Caco-2 (cell line): Measurements from ENCODE around the gene MAML2. TPM values are rescaled to one million over a fixed set of nuclear protein-coding genes. Genes with fewer than 3 reads are reported as not detected.

Experiments
- BruUV-seq: library from RNA; stranded (reverse); fragments of 400-500 nt; replicated peaks from 2 replicates; lab custom pipeline; 2021; lab: Mats Ljungman, UMichigan
- CTCF ChIA-PET: fragments of 300-600 bp; sonication (Branson Sonifier 250); formaldehyde crosslinking; loops from one replicate; lab custom pipeline; 2022; ENCODE audit warnings: antibody characterized with exemption; lab: Charles Lee
- POLR2A ChIA-PET: fragments of 300-600 bp; sonication (Branson Sonifier 250); formaldehyde crosslinking; loops from one replicate; lab custom pipeline; 2022; ENCODE audit warnings: antibody characterized with exemption; lab: Charles Lee
- DNase-seq, 2 experiments: peaks; one replicate each; pipeline versions ENCODE4 v3.0.0 to v3.0.0-alpha.2; 2020 to 2022
- H3K27me3 ChIP-seq: replicated peaks from 2 replicates; pipeline ENCODE4 v1.6.0; 2011; ENCODE audit warnings: low read length; ENCODE audit not compliant: control insufficient read depth, insufficient read depth
- H3K36me3 ChIP-seq: 2 replicates; pipeline ENCODE4 v1.5.1; 2011; ENCODE audit warnings: low read length; ENCODE audit not compliant: control insufficient read depth, insufficient read depth
- H3K4me1 ChIP-seq: fragments of 250-450 bp; sonication (Bioruptor Pico); 2 replicates; pipeline ENCODE4 v1.5.1; 2020; ENCODE audit warnings: mild to moderate bottlenecking
- H3K4me3 ChIP-seq: 2 replicates; pipeline ENCODE4 v1.5.1; 2011; ENCODE audit warnings: low read depth, mild to moderate bottlenecking, control low read depth, low read length
- H3K9me3 ChIP-seq: fragments of 250-450 bp; sonication (Bioruptor Pico); 2 replicates; pipeline ENCODE4 v1.5.1; 2020; ENCODE audit warnings: mild to moderate bottlenecking, moderate library complexity
- H3K27ac Mint-ChIP-seq: one replicate; pipeline ENCODE4 v1.8.0; 2022; ENCODE audit warnings: mixed read lengths; ENCODE audit not compliant: unreplicated experiment
- H3K27me3 Mint-ChIP-seq: one replicate; pipeline ENCODE4 v1.8.0; 2022; ENCODE audit warnings: mixed read lengths; ENCODE audit not compliant: insufficient read depth, unreplicated experiment
- H3K36me3 Mint-ChIP-seq: one replicate; pipeline ENCODE4 v1.8.0; 2022; ENCODE audit warnings: mild to moderate bottlenecking, mixed read lengths; ENCODE audit not compliant: insufficient read depth, unreplicated experiment
- H3K4me1 Mint-ChIP-seq: one replicate; pipeline ENCODE4 v1.8.0; 2022; ENCODE audit warnings: low read depth, mixed read lengths; ENCODE audit not compliant: unreplicated experiment
- H3K4me3 Mint-ChIP-seq: one replicate; pipeline ENCODE4 v1.8.0; 2022; ENCODE audit warnings: mild to moderate bottlenecking, moderate library complexity, mixed read lengths; ENCODE audit not compliant: unreplicated experiment
- H3K9me3 Mint-ChIP-seq: one replicate; pipeline ENCODE4 v1.8.0; 2022; ENCODE audit warnings: mixed read lengths; ENCODE audit not compliant: unreplicated experiment
- intact Hi-C: fragments of 100-400 bp; cut with micrococcal nuclease; formaldehyde crosslinking; loops from one replicate; pipeline ENCODE4 v1.10.0; 2022; ENCODE audit not compliant: unreplicated experiment
- total RNA-seq: library from RNA; stranded (reverse); gene quantifications from 2 replicates; pipeline ENCODE4 v1.2.3, GENCODE V29; 2022
- TF ChIP-seq, protein P1 (sequence below), 2 experiments: fragments of 200-600 bp in 1 of 2; IDR thresholded peaks; 1 replicate in 1 of 2; 2 replicates in 1 of 2; pipeline versions ENCODE4 v1.5.1 to v1.8.0; 2011 to 2022; ENCODE audit warnings: antibody characterized with exemption in 1 of 2, control low read depth in 1 of 2, inconsistent platforms in 1 of 2, low read depth in 1 of 2, low read length in 1 of 2, mild to moderate bottlenecking in 1 of 2, moderate library complexity in 1 of 2; ENCODE audit not compliant: insufficient read depth in 1 of 2, severe bottlenecking in 1 of 2, unreplicated experiment in 1 of 2

The MAML2 gene
- total RNA-seq, 1 experiment from 2014 or later = 11.5 TPM

- no peaks in the 10 kb centered on the region for H3K9me3 Mint-ChIP-seq
- CTCF ChIA-PET = interaction anchor here (1.5 kb wide), 1 partner anchor 47 kb away, joined by 4 read pairs; the partner anchor contains the start of gene MAML2
- DNase-seq = no peak
Observed at GRCh38 chr11:96295369-96295768, 47.6 kb downstream of the MAML2 start.

DNA sequence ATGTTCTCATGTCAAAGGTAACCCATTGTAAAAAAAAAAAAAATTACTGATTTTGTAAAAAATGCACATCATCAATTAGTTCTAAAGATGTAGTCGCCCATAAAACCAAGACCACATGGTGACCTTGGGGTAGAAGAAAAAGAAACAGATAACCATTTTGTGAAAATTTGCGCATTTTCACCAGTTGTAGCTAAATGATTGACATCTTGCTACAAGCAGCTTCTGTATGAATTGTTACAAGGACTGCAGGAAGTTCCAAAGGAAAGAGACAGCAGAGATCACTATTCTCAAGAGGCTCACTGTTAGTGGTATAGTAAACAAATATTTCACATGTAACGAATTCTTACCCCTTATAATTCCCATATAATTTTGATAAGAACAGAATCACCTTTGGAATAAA lies 48.7 kb downstream of the MAML2 start:
- CTCF ChIA-PET = no interaction called here
- intact Hi-C loops = no loop called here
- no peaks in the 10 kb centered on the region for H3K4me1 Mint-ChIP-seq
- no peaks in the 10 kb centered on the region for H3K36me3 Mint-ChIP-seq
- Histone ChIP-seq H3K4me3 (no peak overlapping the region), H3K36me3 (no peaks in the 10 kb centered on the region), H3K27me3 (no peaks in the 10 kb centered on the region), H3K4me1 (no peaks in the 10 kb centered on the region), H3K9me3 (no peaks in the 10 kb centered on the region)
- POLR2A ChIA-PET = no interaction called here
- H3K9me3 Mint-ChIP-seq = no peaks in the 10 kb centered on the region
- no peak overlapping the region for H3K27ac Mint-ChIP-seq
- H3K27me3 Mint-ChIP-seq = no peaks in the 10 kb centered on the region
- no TSS peak for BruUV-seq
- TF ChIP-seq, protein P1, sequence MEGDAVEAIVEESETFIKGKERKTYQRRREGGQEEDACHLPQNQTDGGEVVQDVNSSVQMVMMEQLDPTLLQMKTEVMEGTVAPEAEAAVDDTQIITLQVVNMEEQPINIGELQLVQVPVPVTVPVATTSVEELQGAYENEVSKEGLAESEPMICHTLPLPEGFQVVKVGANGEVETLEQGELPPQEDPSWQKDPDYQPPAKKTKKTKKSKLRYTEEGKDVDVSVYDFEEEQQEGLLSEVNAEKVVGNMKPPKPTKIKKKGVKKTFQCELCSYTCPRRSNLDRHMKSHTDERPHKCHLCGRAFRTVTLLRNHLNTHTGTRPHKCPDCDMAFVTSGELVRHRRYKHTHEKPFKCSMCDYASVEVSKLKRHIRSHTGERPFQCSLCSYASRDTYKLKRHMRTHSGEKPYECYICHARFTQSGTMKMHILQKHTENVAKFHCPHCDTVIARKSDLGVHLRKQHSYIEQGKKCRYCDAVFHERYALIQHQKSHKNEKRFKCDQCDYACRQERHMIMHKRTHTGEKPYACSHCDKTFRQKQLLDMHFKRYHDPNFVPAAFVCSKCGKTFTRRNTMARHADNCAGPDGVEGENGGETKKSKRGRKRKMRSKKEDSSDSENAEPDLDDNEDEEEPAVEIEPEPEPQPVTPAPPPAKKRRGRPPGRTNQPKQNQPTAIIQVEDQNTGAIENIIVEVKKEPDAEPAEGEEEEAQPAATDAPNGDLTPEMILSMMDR (IDR thresholded peaks at IDR 0.05; ENCODE audit: insufficient read depth in 1 of 2, low read depth in 1 of 2, low read length in 1 of 2, severe bottlenecking in 1 of 2, unreplicated experiment in 1 of 2) = no peak
- no peak for DNase-seq
- no peak overlapping the region for H3K4me3 Mint-ChIP-seq

More at GRCh38 chr11:96295369-96295768, 47.6 kb downstream of the MAML2 start:
- no TSS peak for BruUV-seq
- Histone ChIP-seq H3K27me3 (no peaks in the 10 kb centered on the region), H3K36me3 (no peaks in the 10 kb centered on the region), H3K4me3 (no peak overlapping the region), H3K9me3 (no peaks in the 10 kb centered on the region), H3K4me1 (no peaks in the 10 kb centered on the region)
- no peak overlapping the region for H3K4me3 Mint-ChIP-seq
- TF ChIP-seq, protein P1 (IDR thresholded peaks at IDR 0.05; ENCODE audit: insufficient read depth in 1 of 2, low read depth in 1 of 2, low read length in 1 of 2, severe bottlenecking in 1 of 2, unreplicated experiment in 1 of 2) = no peak
- intact Hi-C loops = no loop called here
- no peaks in the 10 kb centered on the region for H3K36me3 Mint-ChIP-seq
- POLR2A ChIA-PET = no interaction called here
- H3K27ac Mint-ChIP-seq = no peak overlapping the region
- no peaks in the 10 kb centered on the region for H3K4me1 Mint-ChIP-seq
- H3K27me3 Mint-ChIP-seq = no peaks in the 10 kb centered on the region

- Mint-ChIP-seq H3K36me3 (no peaks in the 10 kb centered on the region), H3K4me1 (no peaks in the 10 kb centered on the region), H3K4me3 (no peak overlapping the region), H3K27ac (no peak overlapping the region), H3K27me3 (no peaks in the 10 kb centered on the region), H3K9me3 (no peaks in the 10 kb centered on the region)
- POLR2A ChIA-PET = no interaction called here
- H3K9me3 ChIP-seq = no peaks in the 10 kb centered on the region
- no TSS peak for BruUV-seq
- no peaks in the 10 kb centered on the region for H3K36me3 ChIP-seq
- intact Hi-C loops = no loop called here
- H3K4me3 ChIP-seq = no peak overlapping the region
- H3K27me3 ChIP-seq = no peaks in the 10 kb centered on the region
- CTCF ChIA-PET = no interaction called here
- TF ChIP-seq, protein P1 (IDR thresholded peaks at IDR 0.05; ENCODE audit: insufficient read depth in 1 of 2, low read depth in 1 of 2, low read length in 1 of 2, severe bottlenecking in 1 of 2, unreplicated experiment in 1 of 2) = no peak
- DNase-seq = no peak
- no peaks in the 10 kb centered on the region for H3K4me1 ChIP-seq
Observed at GRCh38 chr11:96293598-96294021, 49.4 kb downstream of the MAML2 start.
